Measurements from ENCODE around the gene ZNF57. TPM values are rescaled to one million over a fixed set of nuclear protein-coding genes. Genes with fewer than 3 reads are reported as not detected.

ZNF57 gene
- total and polyA plus RNA-seq, 2 of the 13 experiments (the other 11 are each of a cell fraction or from before 2014, with no cell fraction given), result 6.6 to 17.5 TPM

DNA sequence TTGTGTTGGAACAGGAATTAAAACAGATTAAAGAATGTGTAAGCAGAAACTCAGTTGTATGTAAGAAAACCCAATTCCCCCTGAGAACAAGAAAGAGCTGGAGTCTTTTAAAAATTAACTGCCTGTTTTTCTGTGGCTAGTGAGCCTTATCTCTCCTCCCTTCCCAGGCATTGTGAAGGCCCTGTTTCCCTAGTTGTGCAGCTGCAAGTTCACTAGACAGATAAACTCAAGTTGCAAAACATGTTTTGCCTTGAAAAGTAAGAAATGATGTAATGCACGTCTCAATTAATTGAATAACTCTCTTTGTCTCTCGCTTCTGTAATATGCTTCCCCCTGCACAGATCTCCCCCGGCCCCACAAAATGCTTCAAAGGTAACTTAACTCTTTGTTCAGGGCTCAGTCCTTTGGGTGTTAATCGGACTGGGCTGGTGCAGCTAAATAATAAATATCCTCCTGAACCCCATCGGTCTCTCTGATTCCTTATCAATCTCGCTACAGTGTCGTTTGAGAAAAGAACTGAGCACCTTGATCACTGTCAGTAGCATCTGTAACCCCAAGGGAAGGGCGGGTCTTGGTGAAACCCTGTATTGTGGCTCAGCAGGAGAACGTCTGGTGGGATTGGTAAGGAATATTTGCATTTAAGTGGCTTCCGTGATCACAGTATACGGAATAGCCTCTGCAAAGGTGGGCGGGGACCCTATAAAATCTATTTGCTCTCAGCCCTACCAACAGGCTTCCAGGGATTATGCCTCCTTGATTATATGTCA is 35.2 kb upstream of the ZNF57 start (continued):
- TF ChIP-seq ZNF569 (CRISPR knock-in tag; IDR thresholded peaks at IDR 0.05; ENCODE audit: borderline replicate concordance) (no peak), NR2F6 (IDR thresholded peaks at IDR 0.05) (no peak), NR2F6 (CRISPR knock-in tag; IDR thresholded peaks at IDR 0.05) (0 out of 2 replicates have a peak, but pooled peaks have one; percentile 19), ZNF329 (CRISPR knock-in tag; IDR thresholded peaks at IDR 0.05; ENCODE audit: low read depth) (no peak), ZMYM4 (CRISPR knock-in tag; IDR thresholded peaks at IDR 0.05) (no peak), FOXP1 (IDR thresholded peaks at IDR 0.05) (no peak), FOXP1 (CRISPR knock-in tag; IDR thresholded peaks at IDR 0.05) (0 out of 2 replicates have a peak, but pooled peaks have one; percentile 24), ZNF781 (CRISPR knock-in tag; IDR thresholded peaks at IDR 0.05; ENCODE audit: borderline replicate concordance, not compliant biosample characterization) (peak; percentile 11), E2F1 (CRISPR knock-in tag; IDR thresholded peaks at IDR 0.05) (no peak), ATF2 (CRISPR knock-in tag; IDR thresholded peaks at IDR 0.05) (0 out of 2 replicates have a peak, but pooled peaks have one; percentile 34), ZNF777 (CRISPR knock-in tag; IDR thresholded peaks at IDR 0.05) (no peak), XBP1 (CRISPR knock-in tag; IDR thresholded peaks at IDR 0.05) (no peak), ARID5B (CRISPR knock-in tag; IDR thresholded peaks at IDR 0.05) (peak; percentile 17; the same call in 1 of the 2 replicates), ZNF326 (CRISPR knock-in tag; IDR thresholded peaks at IDR 0.05; ENCODE audit: borderline replicate concordance) (no peak), MAFK (conservative IDR thresholded peaks at IDR 0.05 in 1 of 2, IDR thresholded peaks at IDR 0.05 in 1 of 2; ENCODE audit: low read length in 2 of 2) (no peak), ZNF34 (CRISPR knock-in tag; IDR thresholded peaks at IDR 0.05; ENCODE audit: borderline replicate concordance) (no peak), MED8 (CRISPR knock-in tag; IDR thresholded peaks at IDR 0.05; ENCODE audit: insufficient replicate concordance) (no peak), IKZF4 (CRISPR knock-in tag; IDR thresholded peaks at IDR 0.05; ENCODE audit: borderline replicate concordance, low read depth, not compliant biosample characterization) (no peak)
- TF ChIP-seq, protein P1, sequence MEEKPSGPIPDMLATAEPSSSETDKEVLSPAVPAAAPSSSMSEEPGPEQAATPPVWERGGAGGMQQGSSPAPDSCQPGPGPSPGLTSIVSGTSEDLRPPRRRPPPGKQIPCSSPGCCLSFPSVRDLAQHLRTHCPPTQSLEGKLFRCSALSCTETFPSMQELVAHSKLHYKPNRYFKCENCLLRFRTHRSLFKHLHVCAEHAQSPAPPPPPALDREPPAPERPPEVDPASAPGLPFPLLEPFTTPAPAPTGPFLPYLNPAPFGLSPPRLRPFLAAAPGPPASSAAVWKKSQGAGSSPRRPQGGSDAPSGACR (CRISPR knock-in tag; IDR thresholded peaks at IDR 0.05), result no peak
- TF ChIP-seq, protein P2, sequence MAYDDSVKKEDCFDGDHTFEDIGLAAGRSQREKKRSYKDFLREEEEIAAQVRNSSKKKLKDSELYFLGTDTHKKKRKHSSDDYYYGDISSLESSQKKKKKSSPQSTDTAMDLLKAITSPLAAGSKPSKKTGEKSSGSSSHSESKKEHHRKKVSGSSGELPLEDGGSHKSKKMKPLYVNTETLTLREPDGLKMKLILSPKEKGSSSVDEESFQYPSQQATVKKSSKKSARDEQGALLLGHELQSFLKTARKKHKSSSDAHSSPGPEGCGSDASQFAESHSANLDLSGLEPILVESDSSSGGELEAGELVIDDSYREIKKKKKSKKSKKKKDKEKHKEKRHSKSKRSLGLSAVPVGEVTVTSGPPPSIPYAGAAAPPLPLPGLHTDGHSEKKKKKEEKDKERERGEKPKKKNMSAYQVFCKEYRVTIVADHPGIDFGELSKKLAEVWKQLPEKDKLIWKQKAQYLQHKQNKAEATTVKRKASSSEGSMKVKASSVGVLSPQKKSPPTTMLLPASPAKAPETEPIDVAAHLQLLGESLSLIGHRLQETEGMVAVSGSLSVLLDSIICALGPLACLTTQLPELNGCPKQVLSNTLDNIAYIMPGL (CRISPR knock-in tag; IDR thresholded peaks at IDR 0.05; ENCODE audit: borderline replicate concordance in 1 of 2, low read depth in 1 of 2), result no peak
